Spleen (tissue), 7 donors: ENCODE results near the gene NTN4.

Experiments used
- CTCF ChIP-seq, 11 experiments: fragments of 200-600 bp in 7 of 11; fragments of 450-650 bp in 4 of 11; sonication (generic) in 4 of 11; IDR thresholded peaks in 8 of 11; conservative IDR thresholded peaks in 3 of 11; 1 replicate in 7 of 11; 2 replicates in 4 of 11; pipeline versions ENCODE4 v1.4.0 to v1.8.0; 2016 to 2021; ENCODE audit warnings: antibody characterized with exemption in 11 of 11, inconsistent platforms in 4 of 11, mild to moderate bottlenecking in 1 of 11
- POLR2A ChIP-seq, 3 donors: fragments of 450-650 bp; IDR thresholded peaks; one replicate each; pipeline ENCODE4 v1.5.1; 2017; ENCODE audit warnings: antibody characterized with exemption in 3 of 3, mild to moderate bottlenecking in 1 of 3
- POLR2AphosphoS5 ChIP-seq, 3 donors: sonication (generic); formaldehyde crosslinking; IDR thresholded peaks; one replicate each; pipeline ENCODE4 v1.5.1; 2017; ENCODE audit warnings: antibody characterized with exemption in 3 of 3
- donor health status: DM: no; HTN: no; CAD: no; lungs with moderate emphysema.
- donor health status: DM: no; HTN: no; CAD: no.
- donor health status: DM: no; HTN: no; CAD: no.

- no peak for TF ChIP-seq CTCF (IDR thresholded peaks at IDR 0.05 in 8 of 11, conservative IDR thresholded peaks at IDR 0.05 in 3 of 11)
- no peak for TF ChIP-seq POLR2A (IDR thresholded peaks at IDR 0.05)
- TF ChIP-seq POLR2AphosphoS5 (IDR thresholded peaks at IDR 0.05): no peak
Observed at GRCh38 chr12:95622879-95623278, 167.7 kb downstream of the NTN4 start.
